PC-3 (cell line): ENCODE results near the gene SLC25A26.

ENCODE experiments used
- EZH2 ChIP-seq: fragments of 300-600 bp; sonication (generic); IDR thresholded peaks from one replicate; pipeline ENCODE4 v1.6.1; 2017; ENCODE audit warnings: antibody characterized with exemption, mild to moderate bottlenecking, low read length; ENCODE audit not compliant: unreplicated experiment
- TF ChIP-seq, protein P1 (sequence below): fragments of 300-600 bp; sonication (generic); conservative IDR thresholded peaks from 2 replicates; pipeline ENCODE4 v1.5.1; 2017; ENCODE audit warnings: antibody characterized with exemption, low read depth, mild to moderate bottlenecking, low read length

DNA sequence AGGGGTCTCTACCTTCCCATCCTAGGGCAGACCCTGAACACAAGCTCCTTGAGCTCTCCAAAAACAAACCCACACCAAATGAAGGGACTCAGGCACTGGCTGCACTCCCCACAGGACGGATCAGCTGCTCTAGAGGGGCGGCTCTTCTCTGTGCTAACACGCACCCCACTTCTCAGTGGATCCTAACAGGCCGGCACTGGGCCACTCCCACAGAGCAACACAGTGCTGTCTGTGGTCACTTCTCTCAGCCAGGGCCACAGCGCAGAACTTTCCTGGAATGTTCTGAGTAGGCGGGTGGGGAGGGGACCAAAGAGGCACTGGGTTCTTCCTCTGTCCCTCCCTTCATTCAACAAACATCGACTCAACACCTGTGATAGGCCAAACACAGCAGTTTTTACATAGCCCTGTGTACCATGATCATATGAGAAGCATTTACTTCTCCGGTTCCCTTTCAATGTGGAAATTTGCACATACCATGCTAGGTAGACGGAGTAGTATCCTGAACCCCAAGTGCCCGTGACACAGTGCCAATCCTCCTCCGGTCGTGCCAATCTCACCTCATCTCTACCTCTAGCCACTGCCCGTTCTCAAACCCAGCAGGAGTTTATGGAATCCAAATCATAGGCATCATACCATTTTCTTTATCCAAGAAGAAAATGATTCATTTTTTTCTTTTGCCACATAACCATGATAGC lies 181.9 kb downstream of the SLC25A26 start:
- no peak for TF ChIP-seq EZH2
- TF ChIP-seq, protein P1, sequence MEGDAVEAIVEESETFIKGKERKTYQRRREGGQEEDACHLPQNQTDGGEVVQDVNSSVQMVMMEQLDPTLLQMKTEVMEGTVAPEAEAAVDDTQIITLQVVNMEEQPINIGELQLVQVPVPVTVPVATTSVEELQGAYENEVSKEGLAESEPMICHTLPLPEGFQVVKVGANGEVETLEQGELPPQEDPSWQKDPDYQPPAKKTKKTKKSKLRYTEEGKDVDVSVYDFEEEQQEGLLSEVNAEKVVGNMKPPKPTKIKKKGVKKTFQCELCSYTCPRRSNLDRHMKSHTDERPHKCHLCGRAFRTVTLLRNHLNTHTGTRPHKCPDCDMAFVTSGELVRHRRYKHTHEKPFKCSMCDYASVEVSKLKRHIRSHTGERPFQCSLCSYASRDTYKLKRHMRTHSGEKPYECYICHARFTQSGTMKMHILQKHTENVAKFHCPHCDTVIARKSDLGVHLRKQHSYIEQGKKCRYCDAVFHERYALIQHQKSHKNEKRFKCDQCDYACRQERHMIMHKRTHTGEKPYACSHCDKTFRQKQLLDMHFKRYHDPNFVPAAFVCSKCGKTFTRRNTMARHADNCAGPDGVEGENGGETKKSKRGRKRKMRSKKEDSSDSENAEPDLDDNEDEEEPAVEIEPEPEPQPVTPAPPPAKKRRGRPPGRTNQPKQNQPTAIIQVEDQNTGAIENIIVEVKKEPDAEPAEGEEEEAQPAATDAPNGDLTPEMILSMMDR, result no peak
